Hepatocyte (in vitro differentiated cells): ENCODE measurements around the gene ZBTB20. TPM values are rescaled to one million over a fixed set of nuclear protein-coding genes. Genes with fewer than 3 reads are reported as not detected.

Experiments
- DNase-seq: peaks from one replicate; pipeline ENCODE4 v3.0.0-alpha.2; 2016; ENCODE audit warnings: low spot score
- H2AFZ ChIP-seq: fragments of 200-600 bp; sonication (generic); 2 replicates; pipeline ENCODE4 v1.6.0; 2016; ENCODE audit warnings: antibody characterized with exemption, mild to moderate bottlenecking
- H3K27ac ChIP-seq: fragments of 200-600 bp; sonication (generic); 2 replicates; pipeline ENCODE4 v1.5.1; 2016; ENCODE audit warnings: mild to moderate bottlenecking
- H3K27me3 ChIP-seq: fragments of 200-600 bp; sonication (generic); 2 replicates; pipeline ENCODE4 v1.6.1; 2016
- H3K36me3 ChIP-seq: fragments of 200-600 bp; sonication (generic); replicated peaks from 2 replicates; pipeline ENCODE4 v1.5.1; 2016; ENCODE audit warnings: low read depth; ENCODE audit not compliant: insufficient read depth
- H3K4me1 ChIP-seq: fragments of 200-600 bp; sonication (generic); 2 replicates; pipeline ENCODE4 v1.5.1; 2016; ENCODE audit warnings: mild to moderate bottlenecking, moderate library complexity; ENCODE audit not compliant: insufficient read depth
- H3K4me2 ChIP-seq: fragments of 200-600 bp; sonication (generic); 2 replicates; pipeline ENCODE4 v1.6.0; 2016
- H3K4me3 ChIP-seq: fragments of 200-600 bp; sonication (generic); 2 replicates; pipeline ENCODE4 v1.5.1; 2016; ENCODE audit warnings: mild to moderate bottlenecking
- H3K79me2 ChIP-seq: fragments of 200-600 bp; sonication (generic); 2 replicates; pipeline ENCODE4 v1.6.0; 2017; ENCODE audit warnings: mild to moderate bottlenecking
- H3K9me2 ChIP-seq: fragments of 200-600 bp; sonication (generic); replicated peaks from 2 replicates; pipeline ENCODE4 v1.6.0; 2017; ENCODE audit warnings: mild to moderate bottlenecking; ENCODE audit not compliant: insufficient read depth
- H3K9me3 ChIP-seq: fragments of 200-600 bp; sonication (generic); 2 replicates; pipeline ENCODE4 v1.5.1; 2016; ENCODE audit warnings: low read depth, mild to moderate bottlenecking
- H4K20me1 ChIP-seq: fragments of 200-600 bp; sonication (generic); 2 replicates; pipeline ENCODE4 v1.6.0; 2016; ENCODE audit warnings: mild to moderate bottlenecking; ENCODE audit not compliant: insufficient read depth, poor library complexity, severe bottlenecking
- EZH2 ChIP-seq: fragments of 200-600 bp; sonication (generic); IDR thresholded peaks from 2 replicates; pipeline ENCODE4 v1.6.1; 2016; ENCODE audit warnings: antibody characterized with exemption, mild to moderate bottlenecking, borderline replicate concordance
- EZH2phosphoT487 ChIP-seq: fragments of 200-600 bp; sonication (generic); IDR thresholded peaks from one replicate; pipeline ENCODE4 v1.6.1; 2018; ENCODE audit warnings: antibody characterized with exemption, mild to moderate bottlenecking, low read depth, moderate library complexity; ENCODE audit not compliant: unreplicated experiment, severe bottlenecking
- WGBS: methylation state at CpG from one replicate; pipeline ENCODE4 v1.1.6; 2016; ENCODE audit warnings: low lambda C conversion rate; ENCODE audit errors: missing lambda C conversion rate; 5-methylcytosine and 5-hydroxymethylcytosine counted together
- polyA plus RNA-seq: library from polyadenylated mRNA; unstranded; fragments of >200 nt; fragmentation: Nextera tagmentation; extraction: Ambion mirVana; gene quantifications from 2 replicates; pipeline ENCODE4 v1.2.1, GENCODE V29; 2016
- total RNA-seq: library from RNA; depleted of rRNA; stranded (reverse); fragments of >200 nt; gene quantifications from 2 replicates; pipeline ENCODE4 v1.2.3, GENCODE V29; 2014
- TF ChIP-seq, protein P1 (sequence below): fragments of 200-600 bp; sonication (generic); IDR thresholded peaks from 2 replicates; pipeline ENCODE4 v1.5.1; 2016; ENCODE audit warnings: antibody characterized with exemption, mild to moderate bottlenecking; ENCODE audit not compliant: poor library complexity

Gene ZBTB20
- total and polyA plus RNA-seq, 2 experiments from 2014 or later = 25.8 to 28.0 TPM

DNA sequence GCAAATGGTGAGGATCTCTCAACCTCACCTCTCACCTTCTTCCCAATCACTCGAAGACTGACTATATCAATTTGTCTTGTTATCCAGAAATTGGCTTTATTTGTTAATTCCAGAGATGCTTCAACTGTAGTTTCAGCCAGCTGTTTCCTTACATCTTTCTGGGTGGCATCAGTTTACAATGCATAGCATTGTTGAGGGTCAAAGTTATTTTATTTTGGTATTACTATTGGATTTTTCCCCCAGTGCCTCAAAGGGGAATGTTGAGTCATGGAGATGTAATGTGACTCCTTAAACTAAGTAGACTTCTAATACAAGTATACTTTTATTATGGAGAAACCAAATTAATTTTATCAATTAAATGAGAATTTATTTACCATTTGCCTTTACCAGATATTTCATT is 501.7 kb downstream of the ZBTB20 start:
- Histone ChIP-seq H3K79me2 (no peaks in the 10 kb centered on the region), H3K36me3 (no peaks in the 10 kb centered on the region), H3K4me2 (no peak overlapping the region), H3K9me2 (no peaks in the 10 kb centered on the region), H3K9me3 (no peaks in the 10 kb centered on the region), H2AFZ (no peak overlapping the region), H3K27ac (no peak overlapping the region), H3K4me1 (no peaks in the 10 kb centered on the region), H3K27me3 (no peaks in the 10 kb centered on the region), H3K4me3 (no peak overlapping the region), H4K20me1 (no peaks in the 10 kb centered on the region)
- 92% methylated on average over 1 of the region's 1 CpG for WGBS
- DNase-seq = no peak
- TF ChIP-seq EZH2 (no peak), EZH2phosphoT487 (no peak)
- TF ChIP-seq, protein P1, sequence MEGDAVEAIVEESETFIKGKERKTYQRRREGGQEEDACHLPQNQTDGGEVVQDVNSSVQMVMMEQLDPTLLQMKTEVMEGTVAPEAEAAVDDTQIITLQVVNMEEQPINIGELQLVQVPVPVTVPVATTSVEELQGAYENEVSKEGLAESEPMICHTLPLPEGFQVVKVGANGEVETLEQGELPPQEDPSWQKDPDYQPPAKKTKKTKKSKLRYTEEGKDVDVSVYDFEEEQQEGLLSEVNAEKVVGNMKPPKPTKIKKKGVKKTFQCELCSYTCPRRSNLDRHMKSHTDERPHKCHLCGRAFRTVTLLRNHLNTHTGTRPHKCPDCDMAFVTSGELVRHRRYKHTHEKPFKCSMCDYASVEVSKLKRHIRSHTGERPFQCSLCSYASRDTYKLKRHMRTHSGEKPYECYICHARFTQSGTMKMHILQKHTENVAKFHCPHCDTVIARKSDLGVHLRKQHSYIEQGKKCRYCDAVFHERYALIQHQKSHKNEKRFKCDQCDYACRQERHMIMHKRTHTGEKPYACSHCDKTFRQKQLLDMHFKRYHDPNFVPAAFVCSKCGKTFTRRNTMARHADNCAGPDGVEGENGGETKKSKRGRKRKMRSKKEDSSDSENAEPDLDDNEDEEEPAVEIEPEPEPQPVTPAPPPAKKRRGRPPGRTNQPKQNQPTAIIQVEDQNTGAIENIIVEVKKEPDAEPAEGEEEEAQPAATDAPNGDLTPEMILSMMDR = no peak

DNA sequence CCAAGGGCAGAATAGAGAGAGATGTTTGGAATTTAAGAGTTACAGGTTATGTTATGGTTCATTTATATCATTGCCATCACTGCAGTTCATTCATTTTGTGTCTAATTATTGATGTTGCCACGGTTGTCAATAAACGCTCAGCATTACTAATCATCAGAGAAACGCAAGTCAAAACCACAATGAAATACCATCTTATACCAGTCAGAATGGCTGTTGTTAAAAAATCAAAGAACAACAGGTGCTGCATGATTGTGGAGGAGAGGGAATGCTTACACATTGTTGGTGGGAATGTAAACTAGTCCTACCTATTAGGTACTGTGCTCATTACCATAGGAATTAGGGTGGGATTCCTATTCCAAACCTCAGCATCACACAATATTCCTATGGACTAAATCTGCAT is 502.7 kb downstream of the ZBTB20 start:
- no peak for DNase-seq
- Histone ChIP-seq H3K27ac (no peak overlapping the region), H3K9me3 (no peaks in the 10 kb centered on the region), H4K20me1 (no peaks in the 10 kb centered on the region), H3K4me2 (no peak overlapping the region), H3K79me2 (no peaks in the 10 kb centered on the region), H3K4me3 (no peak overlapping the region), H2AFZ (no peak overlapping the region), H3K36me3 (no peaks in the 10 kb centered on the region), H3K27me3 (no peaks in the 10 kb centered on the region), H3K9me2 (no peaks in the 10 kb centered on the region), H3K4me1 (no peaks in the 10 kb centered on the region)
- TF ChIP-seq, protein P1 = no peak
- no peak for TF ChIP-seq EZH2phosphoT487
- WGBS = 94% methylated on average over 3 of the region's 3 CpGs

DNA sequence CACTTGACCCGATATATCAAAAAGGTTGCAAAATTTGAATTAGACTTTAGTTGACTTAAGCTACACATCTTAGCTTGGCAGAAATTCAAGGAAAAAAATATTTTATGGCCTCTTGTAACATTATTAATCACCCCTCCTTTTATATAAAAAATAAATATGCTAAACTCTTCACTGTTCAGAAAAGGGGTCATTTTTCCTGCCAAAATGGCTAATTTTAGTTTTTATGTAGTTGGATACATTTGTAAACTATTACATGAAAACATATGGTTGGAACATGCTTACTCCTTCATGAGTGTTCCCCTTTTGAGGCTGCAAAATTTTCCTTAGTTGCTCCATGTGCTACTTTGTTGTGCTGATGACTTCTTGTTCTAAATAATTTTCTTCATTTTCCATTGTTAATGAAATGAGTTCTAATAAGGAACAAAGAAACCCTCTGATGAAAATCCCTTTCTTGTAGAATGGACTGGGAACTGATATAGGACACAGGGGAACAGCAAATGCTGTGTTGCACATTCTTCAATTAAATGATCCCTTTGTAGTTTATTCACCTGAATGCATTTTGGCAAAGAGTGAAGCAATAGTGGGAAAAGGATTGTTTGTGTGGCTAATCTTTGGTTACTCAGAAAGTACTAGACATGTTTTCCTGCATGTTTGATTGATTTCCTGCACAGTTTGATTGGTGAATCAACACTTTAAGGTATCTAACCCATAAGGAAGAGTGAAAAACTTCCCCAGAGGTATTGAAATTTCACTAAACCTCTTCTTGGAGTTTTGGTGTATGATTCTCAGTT is 503.9 kb downstream of the ZBTB20 start:
- Histone ChIP-seq H3K79me2 (no peaks in the 10 kb centered on the region), H4K20me1 (no peaks in the 10 kb centered on the region), H2AFZ (no peak overlapping the region), H3K9me2 (no peaks in the 10 kb centered on the region), H3K36me3 (no peaks in the 10 kb centered on the region), H3K4me2 (no peak overlapping the region), H3K9me3 (no peaks in the 10 kb centered on the region), H3K27me3 (no peaks in the 10 kb centered on the region), H3K4me3 (no peak overlapping the region), H3K4me1 (no peaks in the 10 kb centered on the region), H3K27ac (no peak overlapping the region)
- no peak for DNase-seq
- 79% methylated on average over 1 of the region's 1 CpG for WGBS
- TF ChIP-seq EZH2 (no peak), EZH2phosphoT487 (no peak)
- TF ChIP-seq, protein P1 = no peak
